IPS DF 4.7 (cell line): ENCODE measurements around the gene CD63.

Experiments
- DNase-seq: peaks from one replicate; pipeline ENCODE4 v3.0.0-alpha.2; 2013; ENCODE audit warnings: low spot score; ENCODE audit errors: extremely low read depth

The CD63 gene

GRCh38 chr12:55688716-55689655 lies 39.8 kb downstream of the CD63 start:
- no peak for DNase-seq

- no peak for DNase-seq
Observed at GRCh38 chr12:55687746-55688145, 41.1 kb downstream of the CD63 start.

DNA sequence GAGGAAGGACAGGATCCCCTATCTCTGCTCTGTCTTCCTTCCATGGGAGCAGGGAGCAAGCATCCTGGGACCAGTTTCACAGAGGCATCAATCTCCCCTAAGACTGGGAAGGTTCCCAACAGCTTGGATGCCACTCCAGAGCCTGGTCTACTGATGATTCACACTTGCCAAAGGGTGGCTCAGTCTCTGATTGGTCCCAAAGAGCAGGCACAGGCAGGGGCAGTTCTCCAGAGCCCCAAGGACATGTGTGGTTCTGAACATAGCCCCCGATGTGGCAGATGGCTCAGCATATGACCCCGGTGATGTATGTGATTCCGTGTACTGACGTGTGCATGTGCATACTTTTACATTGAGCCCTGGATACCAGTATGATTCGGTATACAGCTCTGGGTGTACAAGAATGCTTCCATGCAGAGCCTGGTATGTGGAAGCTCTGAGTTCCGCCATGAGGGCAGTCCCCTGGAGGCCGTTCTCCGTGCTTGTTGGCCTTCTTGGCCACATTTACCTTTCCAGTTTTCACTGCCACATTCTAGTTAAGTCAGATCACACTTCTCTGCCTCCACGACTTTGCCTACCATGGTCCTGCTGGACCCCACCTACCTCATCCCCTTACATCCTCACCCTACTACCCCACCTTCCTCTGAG lies 42.3 kb downstream of the CD63 start:
- DNase-seq = no peak

DNA sequence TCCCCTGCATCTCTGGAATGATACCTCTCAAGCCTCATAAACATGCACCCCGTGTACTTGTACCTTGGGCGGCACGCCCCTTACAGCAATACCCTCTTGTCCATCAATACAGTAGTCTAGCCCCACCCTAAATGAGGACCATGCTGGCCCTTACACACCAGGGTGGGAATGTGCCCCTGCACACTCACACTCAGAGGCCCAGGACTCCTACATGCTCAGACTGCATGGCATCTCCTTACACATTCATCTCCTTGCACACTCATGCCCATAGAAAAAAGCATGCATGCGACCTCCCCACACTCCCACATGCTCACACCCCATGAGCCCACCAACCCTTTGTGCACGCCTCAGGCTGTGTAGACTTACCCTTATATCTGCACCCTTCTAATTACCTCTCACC lies 43.1 kb downstream of the CD63 start:
- DNase-seq = no peak

- no peak for DNase-seq
Observed at GRCh38 chr12:55684761-55685370, 43.9 kb downstream of the CD63 start.

DNA sequence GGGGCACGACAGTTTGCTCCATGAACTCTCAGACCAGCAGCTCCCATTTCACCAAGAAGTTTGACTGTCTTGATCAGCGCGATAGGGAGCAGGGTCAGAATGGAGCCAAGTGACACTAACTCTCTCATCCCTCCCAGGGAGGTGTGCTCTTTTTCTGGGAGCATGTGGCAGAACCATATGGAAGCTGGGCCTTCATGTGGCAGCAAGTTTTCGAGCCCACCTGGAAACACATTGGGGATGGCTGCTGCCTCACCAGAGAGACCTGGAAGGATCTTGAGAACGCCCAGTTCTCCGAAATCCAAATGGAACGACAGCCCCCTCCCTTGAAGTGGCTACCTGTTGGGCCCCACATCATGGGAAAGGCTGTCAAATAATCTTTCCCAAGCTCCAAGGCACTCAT lies 45.1 kb downstream of the CD63 start:
- no peak for DNase-seq

- no peak for DNase-seq
Observed at GRCh38 chr12:55682087-55682796, 46.6 kb downstream of the CD63 start.

GRCh38 chr12:55681142-55682077 lies 47.4 kb downstream of the CD63 start:
- DNase-seq = peak; percentile 75

DNA sequence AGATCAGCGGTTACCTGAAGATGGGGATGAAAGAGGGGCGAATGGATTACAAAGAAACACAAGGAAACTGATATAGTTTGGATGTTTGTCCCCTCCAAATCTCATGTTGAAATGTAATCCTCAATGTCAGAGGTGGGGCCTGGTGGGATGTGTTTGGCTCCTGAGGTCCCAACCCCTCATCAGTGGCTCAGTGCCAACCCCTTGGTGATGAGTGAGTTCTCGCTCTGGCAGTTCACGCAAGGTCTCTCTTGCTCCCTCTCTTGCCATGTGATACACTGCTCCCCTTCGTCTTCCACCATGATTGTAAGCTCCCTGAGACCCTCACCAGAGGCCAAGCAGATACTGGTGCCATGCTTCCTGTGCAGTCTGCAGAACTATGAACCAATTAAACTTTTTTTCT lies 49.1 kb downstream of the CD63 start:
- DNase-seq = no peak

- no peak for DNase-seq
Observed at GRCh38 chr12:55676707-55677106, 52.1 kb downstream of the CD63 start.

DNA sequence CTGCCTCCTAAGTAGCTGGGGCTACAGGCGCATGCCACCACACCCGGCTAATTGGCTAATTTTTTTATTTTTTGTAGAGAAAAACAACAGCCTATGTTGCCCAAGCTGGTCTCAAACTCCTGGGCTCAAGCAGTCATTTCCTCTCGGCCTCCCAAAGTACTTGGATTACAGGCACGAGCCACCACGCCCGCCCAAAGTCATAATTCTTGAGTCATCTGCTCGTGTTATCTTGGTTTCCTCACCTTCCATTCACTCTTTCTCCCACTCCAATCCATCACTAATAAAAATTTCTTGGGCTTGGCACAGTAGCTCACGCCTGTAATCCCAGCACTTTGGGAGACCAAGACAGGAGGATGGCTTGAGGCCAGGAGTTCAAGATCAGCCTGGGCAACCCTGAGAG lies 53.1 kb downstream of the CD63 start:
- no peak for DNase-seq
